Astrocyte (in vitro differentiated cells and primary cell): ENCODE measurements around the gene TMEM220.

Source experiments
- CTCF ChIP-seq: IDR thresholded peaks from 2 replicates; pipeline ENCODE4 v1.5.1; 2011; ENCODE audit warnings: low read depth, mild to moderate bottlenecking, inconsistent platforms, low read length, moderate library complexity; ENCODE audit not compliant: insufficient read depth
- EZH2 ChIP-seq: IDR thresholded peaks from 2 replicates; pipeline ENCODE4 v1.6.1; 2012; ENCODE audit warnings: mild to moderate bottlenecking, low read length, inconsistent platforms; ENCODE audit not compliant: insufficient read depth

GRCh38 chr17:10731408-10731879 lies 1.6 kb upstream of the TMEM220 start:
- no peak for TF ChIP-seq CTCF
- no peak for TF ChIP-seq EZH2
